HEK293 (cell line): ENCODE results near the gene MAST2.

Source experiments
- CTCF ChIA-PET: fragments of 350-600 bp; formaldehyde crosslinking; extraction: SDS; loops from one replicate; lab custom pipeline; 2021; ENCODE audit warnings: antibody characterized with exemption; lab: Yijun Ruan, JAX
- POLR2A ChIA-PET: fragments of 300-600 bp; formaldehyde crosslinking; extraction: SDS; loops from one replicate; lab custom pipeline; 2020; ENCODE audit warnings: antibody characterized with exemption, inconsistent platforms; lab: Yijun Ruan, JAX
- H3K27ac ChIP-seq: fragments of 200-500 bp; sonication (Bioruptor generic); 2 replicates; pipeline ENCODE4 v1.5.1; 2014; ENCODE audit warnings: low read depth, low read length, control low read depth, inconsistent platforms; ENCODE audit errors: extremely low read depth
- H3K36me3 ChIP-seq, 2 experiments: fragments of 200-500 bp in 1 of 2; sonication (Bioruptor generic) in 1 of 2; 1 replicate in 1 of 2; 2 replicates in 1 of 2; pipeline ENCODE4 v1.5.1; 2014 to 2017; ENCODE audit warnings: inconsistent platforms in 2 of 2, low read length in 2 of 2; ENCODE audit not compliant: control insufficient read depth in 2 of 2, insufficient read depth in 1 of 2
- H3K4me1 ChIP-seq: fragments of 200-500 bp; sonication (Bioruptor generic); 2 replicates; pipeline ENCODE4 v1.5.1; 2014; ENCODE audit warnings: mild to moderate bottlenecking, low read length, inconsistent platforms; ENCODE audit not compliant: control insufficient read depth, insufficient read depth
- H3K4me3 ChIP-seq: 2 replicates; pipeline ENCODE4 v1.5.1; 2011; ENCODE audit warnings: low read depth, mild to moderate bottlenecking, control low read depth, low read length, moderate library complexity
- H3K9me3 ChIP-seq: fragments of 200-500 bp; sonication (Bioruptor generic); 2 replicates; pipeline ENCODE4 v1.5.1; 2014; ENCODE audit warnings: low read depth, low read length, inconsistent platforms; ENCODE audit not compliant: control insufficient read depth, insufficient read depth
- ZFP37 ChIP-seq: fragments of 450-650 bp; formaldehyde crosslinking; IDR thresholded peaks from 2 replicates; pipeline ENCODE4 v1.5.1; 2016; ENCODE audit warnings: missing biosample characterization, missing genetic modification characterization
- ZNF112 ChIP-seq: fragments of 450-650 bp; formaldehyde crosslinking; IDR thresholded peaks from 2 replicates; pipeline ENCODE4 v1.5.0; 2017; ENCODE audit warnings: missing biosample characterization, missing genetic modification characterization
- ZNF184 ChIP-seq: fragments of 450-650 bp; IDR thresholded peaks from 2 replicates; pipeline ENCODE4 v1.5.1; 2018; ENCODE audit warnings: missing biosample characterization, mild to moderate bottlenecking, missing genetic modification characterization
- ZNF521 ChIP-seq: fragments of 450-650 bp; formaldehyde crosslinking; IDR thresholded peaks from 2 replicates; pipeline ENCODE4 v1.5.1; 2017; ENCODE audit warnings: missing biosample characterization, mild to moderate bottlenecking, missing genetic modification characterization
- TF ChIP-seq, protein P1 (sequence below): fragments of 450-650 bp; formaldehyde crosslinking; IDR thresholded peaks from 2 replicates; pipeline ENCODE4 v1.5.1; 2016; ENCODE audit warnings: missing biosample characterization, missing genetic modification characterization
- TF ChIP-seq, protein P2 (sequence below): fragments of 450-650 bp; formaldehyde crosslinking; conservative IDR thresholded peaks from 2 replicates; pipeline ENCODE4 v1.5.1; 2016; ENCODE audit warnings: low read depth, missing biosample characterization, missing genetic modification characterization

Gene MAST2

DNA sequence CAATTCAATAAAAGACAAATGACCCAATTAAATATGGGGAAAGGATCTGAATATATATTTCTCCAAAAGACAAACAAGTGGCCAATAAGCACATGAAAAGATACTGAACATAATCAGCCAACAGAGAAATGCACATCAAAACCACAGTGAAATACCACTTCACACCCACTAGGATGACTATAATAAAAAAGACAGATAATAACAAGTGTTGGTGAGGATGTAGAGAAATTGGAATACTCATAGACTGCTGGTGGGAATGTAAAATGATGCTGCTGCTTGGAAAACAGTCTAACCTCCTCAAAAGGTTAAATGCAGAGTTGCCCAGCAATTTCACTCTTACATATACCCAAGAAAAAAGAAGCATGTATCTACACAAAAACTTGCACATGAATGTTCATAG is 280.2 kb downstream of the MAST2 start:
- TF ChIP-seq, protein P1, sequence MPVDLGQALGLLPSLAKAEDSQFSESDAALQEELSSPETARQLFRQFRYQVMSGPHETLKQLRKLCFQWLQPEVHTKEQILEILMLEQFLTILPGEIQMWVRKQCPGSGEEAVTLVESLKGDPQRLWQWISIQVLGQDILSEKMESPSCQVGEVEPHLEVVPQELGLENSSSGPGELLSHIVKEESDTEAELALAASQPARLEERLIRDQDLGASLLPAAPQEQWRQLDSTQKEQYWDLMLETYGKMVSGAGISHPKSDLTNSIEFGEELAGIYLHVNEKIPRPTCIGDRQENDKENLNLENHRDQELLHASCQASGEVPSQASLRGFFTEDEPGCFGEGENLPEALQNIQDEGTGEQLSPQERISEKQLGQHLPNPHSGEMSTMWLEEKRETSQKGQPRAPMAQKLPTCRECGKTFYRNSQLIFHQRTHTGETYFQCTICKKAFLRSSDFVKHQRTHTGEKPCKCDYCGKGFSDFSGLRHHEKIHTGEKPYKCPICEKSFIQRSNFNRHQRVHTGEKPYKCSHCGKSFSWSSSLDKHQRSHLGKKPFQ (tag by site-specific recombination), result 0 out of 2 replicates have a peak, but pooled peaks have one; percentile 13
- TF ChIP-seq ZNF521 (tag by site-specific recombination) (no peak), ZNF184 (tag by site-specific recombination) (peak; percentile 99)
- Histone ChIP-seq H3K27ac (no peak overlapping the region), H3K4me1 (no peaks in the 10 kb centered on the region; the same call in 1 of the 2 replicates), H3K9me3 (no peaks in the 10 kb centered on the region), H3K36me3 (no peaks in the 10 kb centered on the region), H3K4me3 (no peak overlapping the region)
- CTCF ChIA-PET, result no interaction called here
- POLR2A ChIA-PET, result no interaction called here

DNA sequence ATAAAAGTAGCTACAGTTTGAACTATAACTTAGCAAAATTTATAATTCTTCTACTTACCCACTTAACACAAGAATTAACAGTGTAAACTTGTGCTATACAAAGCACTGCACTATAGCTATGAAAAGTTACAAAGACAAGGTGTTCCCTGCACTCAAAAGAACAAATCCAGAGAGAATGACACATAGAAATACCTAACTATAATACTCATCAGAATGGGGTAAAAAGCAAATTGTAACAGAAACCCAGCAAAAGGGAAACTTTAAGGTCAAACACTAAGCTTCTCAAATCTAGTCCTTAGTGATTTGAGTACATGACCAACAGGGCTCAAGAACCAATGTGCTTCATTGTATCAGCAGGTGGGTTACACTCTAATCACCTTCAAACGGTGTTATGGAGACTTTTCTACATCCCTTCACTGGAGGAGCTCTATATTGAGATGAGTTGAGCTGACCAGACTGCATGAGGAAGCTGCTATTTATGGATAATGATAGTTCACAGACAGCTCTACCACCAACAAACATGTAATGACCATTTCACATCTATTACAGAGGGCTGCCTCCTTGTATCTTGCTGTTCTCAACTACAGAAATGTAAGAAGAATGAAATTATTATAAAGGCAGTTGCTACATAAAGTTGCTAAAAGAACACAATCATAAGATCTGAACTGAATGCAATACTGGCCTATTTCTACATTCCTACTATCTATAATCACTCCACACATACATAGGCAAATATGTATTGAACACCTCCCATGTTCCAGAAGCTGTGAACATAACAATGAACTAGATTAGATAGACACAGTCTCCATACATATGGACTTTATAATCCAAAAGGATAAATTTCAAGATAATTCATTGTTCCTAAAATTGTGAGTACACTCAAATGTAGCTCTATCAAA is 281.4 kb downstream of the MAST2 start:
- CTCF ChIA-PET, result interaction anchor here (1.0 to 1.4 kb wide), 3 partner anchors 44 to 139 kb away, joined by 3 to 4 read pairs (median 3); no protein-coding TSS in a partner anchor
- no peak overlapping the region for H3K27ac ChIP-seq
- POLR2A ChIA-PET, result interaction anchor here (0.6 to 0.8 kb wide), 2 partner anchors 9 to 59 kb away, joined by 3 to 4 read pairs; no protein-coding TSS in a partner anchor

More for the DNA sequence above, 281.4 kb downstream of the MAST2 start:
- H3K4me3 ChIP-seq, result no peak overlapping the region
- no peaks in the 10 kb centered on the region for H3K9me3 ChIP-seq
- no peaks in the 10 kb centered on the region; the same call in 1 of the 2 replicates for H3K4me1 ChIP-seq
- TF ChIP-seq ZNF112 (no peak), ZFP37 (tag by site-specific recombination) (0 out of 2 replicates have a peak, but pooled peaks have one; percentile 28)
- TF ChIP-seq, protein P2, sequence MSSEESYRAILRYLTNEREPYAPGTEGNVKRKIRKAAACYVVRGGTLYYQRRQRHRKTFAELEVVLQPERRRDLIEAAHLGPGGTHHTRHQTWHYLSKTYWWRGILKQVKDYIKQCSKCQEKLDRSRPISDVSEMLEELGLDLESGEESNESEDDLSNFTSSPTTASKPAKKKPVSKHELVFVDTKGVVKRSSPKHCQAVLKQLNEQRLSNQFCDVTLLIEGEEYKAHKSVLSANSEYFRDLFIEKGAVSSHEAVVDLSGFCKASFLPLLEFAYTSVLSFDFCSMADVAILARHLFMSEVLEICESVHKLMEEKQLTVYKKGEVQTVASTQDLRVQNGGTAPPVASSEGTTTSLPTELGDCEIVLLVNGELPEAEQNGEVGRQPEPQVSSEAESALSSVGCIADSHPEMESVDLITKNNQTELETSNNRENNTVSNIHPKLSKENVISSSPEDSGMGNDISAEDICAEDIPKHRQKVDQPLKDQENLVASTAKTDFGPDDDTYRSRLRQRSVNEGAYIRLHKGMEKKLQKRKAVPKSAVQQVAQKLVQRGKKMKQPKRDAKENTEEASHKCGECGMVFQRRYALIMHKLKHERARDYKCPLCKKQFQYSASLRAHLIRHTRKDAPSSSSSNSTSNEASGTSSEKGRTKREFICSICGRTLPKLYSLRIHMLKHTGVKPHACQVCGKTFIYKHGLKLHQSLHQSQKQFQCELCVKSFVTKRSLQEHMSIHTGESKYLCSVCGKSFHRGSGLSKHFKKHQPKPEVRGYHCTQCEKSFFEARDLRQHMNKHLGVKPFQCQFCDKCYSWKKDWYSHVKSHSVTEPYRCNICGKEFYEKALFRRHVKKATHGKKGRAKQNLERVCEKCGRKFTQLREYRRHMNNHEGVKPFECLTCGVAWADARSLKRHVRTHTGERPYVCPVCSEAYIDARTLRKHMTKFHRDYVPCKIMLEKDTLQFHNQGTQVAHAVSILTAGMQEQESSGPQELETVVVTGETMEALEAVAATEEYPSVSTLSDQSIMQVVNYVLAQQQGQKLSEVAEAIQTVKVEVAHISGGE (tag by site-specific recombination), result no peak
- no peaks in the 10 kb centered on the region for H3K36me3 ChIP-seq
